Panc1 (cell line): ENCODE results near the gene DPEP1. TPM values are rescaled to one million over a fixed set of nuclear protein-coding genes. Genes with fewer than 3 reads are reported as not detected.

ENCODE experiments used
- ATAC-seq: fragments of 200-7000 bp; cut with Tn5 transposase; 2 replicates; pipeline ENCODE4 v1.9.1; 2020; ENCODE audit warnings: mild to moderate bottlenecking, moderate library complexity
- BruUV-seq: library from RNA; stranded (reverse); fragments of 400-500 nt; replicated peaks from 2 replicates; lab custom pipeline; 2021; lab: Mats Ljungman, UMichigan
- CTCF ChIA-PET: fragments of 300-600 bp; sonication (Branson Sonifier 250); formaldehyde crosslinking; loops from one replicate; lab custom pipeline; 2022; ENCODE audit warnings: antibody characterized with exemption; lab: Charles Lee
- POLR2A ChIA-PET: fragments of 300-600 bp; sonication (Branson Sonifier 250); formaldehyde crosslinking; loops from one replicate; lab custom pipeline; 2022; ENCODE audit warnings: antibody characterized with exemption; lab: Charles Lee
- DNase-seq: peaks from one replicate; pipeline ENCODE4 v3.0.0-alpha.2; 2010; ENCODE audit warnings: low read depth, low spot score
- H3K27ac ChIP-seq: 2 replicates; pipeline ENCODE4 v1.5.1; 2011; ENCODE audit warnings: mild to moderate bottlenecking, low read length, inconsistent platforms
- H3K27me3 ChIP-seq: fragments of 200-500 bp; sonication (Bioruptor generic); 2 replicates; pipeline ENCODE4 v1.6.0; 2014; ENCODE audit warnings: low read length, inconsistent platforms; ENCODE audit not compliant: control insufficient read depth, insufficient read depth
- H3K36me3 ChIP-seq: fragments of 200-500 bp; sonication (Bioruptor generic); 2 replicates; pipeline ENCODE4 v1.5.1; 2014; ENCODE audit warnings: inconsistent platforms, mild to moderate bottlenecking, low read length, moderate library complexity; ENCODE audit not compliant: control insufficient read depth, insufficient read depth
- H3K4me1 ChIP-seq: 2 replicates; pipeline ENCODE4 v1.5.1; 2011; ENCODE audit warnings: inconsistent platforms, mild to moderate bottlenecking, low read length, moderate library complexity; ENCODE audit not compliant: control insufficient read depth, insufficient read depth
- H3K4me3 ChIP-seq, 2 experiments: 2 replicates each; pipeline ENCODE4 v1.5.1; 2011 to 2012; ENCODE audit warnings: low read depth in 2 of 2, low read length in 2 of 2, mild to moderate bottlenecking in 2 of 2, inconsistent platforms in 1 of 2, moderate library complexity in 1 of 2
- H3K9me3 ChIP-seq: fragments of 200-500 bp; sonication (Bioruptor generic); 2 replicates; pipeline ENCODE4 v1.5.1; 2014; ENCODE audit warnings: low read depth, mild to moderate bottlenecking, inconsistent platforms, low read length, moderate library complexity; ENCODE audit not compliant: control insufficient read depth, insufficient read depth
- CTCF ChIP-seq: fragments of 450-650 bp; IDR thresholded peaks from 2 replicates; pipeline ENCODE4 v1.5.1; 2017; ENCODE audit warnings: mild to moderate bottlenecking
- POLR2AphosphoS5 ChIP-seq: IDR thresholded peaks from 2 replicates; pipeline ENCODE4 v1.6.1; 2012; ENCODE audit warnings: mild to moderate bottlenecking, low read depth, low read length, moderate library complexity
- REST ChIP-seq, 2 experiments: IDR thresholded peaks; 2 replicates each; pipeline ENCODE4 v1.6.1; 2011 to 2012; ENCODE audit warnings: low read depth in 2 of 2, control low read depth in 1 of 2, low read length in 1 of 2, mild to moderate bottlenecking in 1 of 2, moderate library complexity in 1 of 2; ENCODE audit not compliant: insufficient read depth in 1 of 2
- SIN3A ChIP-seq: IDR thresholded peaks from 2 replicates; pipeline ENCODE4 v1.6.1; 2012; ENCODE audit warnings: low read depth, mild to moderate bottlenecking, low read length, moderate library complexity, borderline replicate concordance; ENCODE audit not compliant: insufficient read depth
- TCF7L2 ChIP-seq: IDR thresholded peaks from 2 replicates; pipeline ENCODE4 v1.6.1; 2011; ENCODE audit warnings: mild to moderate bottlenecking, low read depth, low read length, inconsistent platforms
- in situ Hi-C: cut with HindIII; loops from 2 replicates; pipeline ENCODE4 v1.10.0; 2016; ENCODE audit warnings: low sequenced_read_pairs, low pct_unique_long_range_greater_than_20kb
- intact Hi-C: fragments of 100-400 bp; cut with micrococcal nuclease; formaldehyde crosslinking; loops from one replicate; pipeline ENCODE4 v1.10.0; 2022; ENCODE audit not compliant: unreplicated experiment
- total RNA-seq: library from RNA; stranded (reverse); gene quantifications from one replicate; pipeline ENCODE4 v1.2.1, GENCODE V29; 2021; ENCODE audit not compliant: unreplicated experiment

Gene DPEP1
- total RNA-seq, 1 experiment from 2014 or later: 0.18 TPM

DNA sequence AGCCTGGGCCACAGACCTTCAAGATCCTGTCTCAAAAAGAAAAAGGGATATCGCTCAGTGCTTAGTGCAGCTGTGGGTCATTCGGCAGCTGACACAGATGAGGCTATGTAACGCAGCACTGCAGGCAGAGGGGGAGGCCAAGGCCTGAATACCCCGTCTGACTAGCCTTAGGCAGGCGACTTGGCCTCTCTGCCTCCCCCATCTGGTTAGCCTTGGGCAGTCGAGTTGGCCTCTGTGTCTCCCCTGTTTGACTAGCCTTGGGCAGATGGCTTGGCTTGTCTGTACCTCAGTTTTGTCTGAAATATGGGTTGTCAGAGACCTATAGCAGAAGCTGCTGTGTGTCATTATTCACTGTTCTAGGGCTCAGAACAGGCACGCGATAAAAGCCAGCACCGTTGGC, 54.2 kb downstream of the DPEP1 start:
- no TSS peak for BruUV-seq
- H3K27me3 ChIP-seq: no peaks in the 10 kb centered on the region
- H3K9me3 ChIP-seq: no peaks in the 10 kb centered on the region
- H3K27ac ChIP-seq: no peak overlapping the region
- no peak overlapping the region for H3K4me3 ChIP-seq
- DNase-seq: no peak
- no peak for TF ChIP-seq CTCF
- no peak for TF ChIP-seq SIN3A
- TF ChIP-seq POLR2AphosphoS5: no peak
- no peak for TF ChIP-seq TCF7L2
- TF ChIP-seq REST (IDR thresholded peaks at IDR 0.05; ENCODE audit: insufficient read depth in 1 of 2, low read depth in 2 of 2, low read length in 1 of 2): no peak
- in situ Hi-C loops (no loop called here), intact Hi-C loops (no loop called here)
- ChIA-PET CTCF (no interaction called here), POLR2A (no interaction called here)
- no peak for ATAC-seq
- H3K36me3 ChIP-seq: no peaks in the 10 kb centered on the region
- H3K4me1 ChIP-seq: no peaks in the 10 kb centered on the region

DNA sequence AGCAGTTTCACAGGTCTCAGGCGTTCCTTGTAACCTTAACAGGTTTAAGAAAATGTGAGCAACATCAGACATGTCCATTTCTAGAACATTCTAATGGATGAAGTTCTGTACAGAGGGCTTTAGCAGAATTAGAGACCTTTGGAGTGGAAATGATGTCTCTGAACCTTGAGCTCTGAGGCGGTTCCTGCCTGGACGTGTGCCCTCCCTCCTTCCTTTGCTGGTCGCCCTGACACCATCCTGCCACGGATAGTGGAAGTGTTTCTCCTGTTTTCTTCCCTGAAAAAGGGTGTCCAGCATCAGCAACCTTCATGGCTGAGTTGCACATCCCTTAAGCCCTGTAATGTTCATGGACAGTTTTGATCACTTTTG, 55.3 kb downstream of the DPEP1 start:
- ChIA-PET CTCF (no interaction called here), POLR2A (no interaction called here)
- DNase-seq: no peak
- in situ Hi-C loops (no loop called here), intact Hi-C loops (no loop called here)
- TF ChIP-seq SIN3A (no peak), REST (IDR thresholded peaks at IDR 0.05; ENCODE audit: insufficient read depth in 1 of 2, low read depth in 2 of 2, low read length in 1 of 2) (no peak), TCF7L2 (no peak), POLR2AphosphoS5 (no peak), CTCF (no peak)
- Histone ChIP-seq H3K36me3 (no peaks in the 10 kb centered on the region), H3K4me3 (no peak overlapping the region), H3K9me3 (no peaks in the 10 kb centered on the region), H3K27me3 (no peaks in the 10 kb centered on the region), H3K4me1 (no peaks in the 10 kb centered on the region), H3K27ac (no peak overlapping the region)
- BruUV-seq: no TSS peak
- no peak for ATAC-seq
